Tibial nerve (tissue), 4 donors: Measurements from ENCODE around the gene PIAS3. TPM values are rescaled to one million over a fixed set of nuclear protein-coding genes. Genes with fewer than 3 reads are reported as not detected.

ENCODE experiments used
- DNase-seq, 2 donors: peaks; one replicate each; pipeline ENCODE4 v3.0.0-alpha.2; 2019; ENCODE audit warnings: low spot score in 2 of 2
- H3K27ac ChIP-seq, 4 donors: fragments of 200-600 bp; sonication (generic) in 3 of 4; one replicate each; pipeline ENCODE4 v1.5.1; 2017 to 2019; ENCODE audit warnings: mild to moderate bottlenecking in 1 of 4
- H3K27me3 ChIP-seq, 2 donors: fragments of 200-600 bp; sonication (generic) in 1 of 2; one replicate each; pipeline versions ENCODE4 v1.5.1 to v1.6.0; 2017 to 2019
- H3K36me3 ChIP-seq, 3 donors: fragments of 200-600 bp; sonication (generic); one replicate each; pipeline ENCODE4 v1.5.1; 2018 to 2019
- H3K4me1 ChIP-seq, 4 donors: fragments of 200-600 bp; sonication (generic) in 3 of 4; one replicate each; pipeline ENCODE4 v1.5.1; 2017 to 2019
- H3K4me3 ChIP-seq, 4 donors: fragments of 200-600 bp; sonication (generic) in 3 of 4; one replicate each; pipeline ENCODE4 v1.5.1; 2017 to 2019; ENCODE audit warnings: mild to moderate bottlenecking in 1 of 4, moderate library complexity in 1 of 4
- H3K9me3 ChIP-seq, 4 donors: fragments of 200-600 bp; sonication (generic) in 3 of 4; one replicate each; pipeline ENCODE4 v1.5.1; 2017 to 2019
- EP300 ChIP-seq, 2 donors: sonication (generic); formaldehyde crosslinking; IDR thresholded peaks; one replicate each; pipeline ENCODE4 v1.6.1; 2017; ENCODE audit warnings: antibody characterized with exemption in 2 of 2, mild to moderate bottlenecking in 1 of 2
- POLR2A ChIP-seq, 2 donors: fragments of 450-650 bp; IDR thresholded peaks; one replicate each; pipeline ENCODE4 v1.6.1; 2017; ENCODE audit warnings: antibody characterized with exemption in 2 of 2, mild to moderate bottlenecking in 2 of 2, moderate library complexity in 2 of 2
- WGBS, 2 donors: methylation state at CpG; one replicate each; pipeline ENCODE4 v1.1.5; 2018; 5-methylcytosine and 5-hydroxymethylcytosine counted together
- total RNA-seq, 4 donors: library from RNA; depleted of rRNA; stranded (reverse); fragments of >200 nt; gene quantifications; one replicate each; pipeline ENCODE4 v1.1.0, GENCODE V29; 2016
- TF ChIP-seq, protein P1 (sequence below), 5 experiments: fragments of 200-600 bp in 3 of 5; fragments of 450-650 bp in 2 of 5; sonication (generic) in 3 of 5; IDR thresholded peaks; one replicate each; pipeline ENCODE4 v1.5.1; 2016 to 2019; ENCODE audit warnings: antibody characterized with exemption in 5 of 5, mild to moderate bottlenecking in 3 of 5, moderate library complexity in 2 of 5

Gene PIAS3
- total RNA-seq, 4 donors from 2014 or later, result 25.5 to 29.1 (median 26.3) TPM

DNA sequence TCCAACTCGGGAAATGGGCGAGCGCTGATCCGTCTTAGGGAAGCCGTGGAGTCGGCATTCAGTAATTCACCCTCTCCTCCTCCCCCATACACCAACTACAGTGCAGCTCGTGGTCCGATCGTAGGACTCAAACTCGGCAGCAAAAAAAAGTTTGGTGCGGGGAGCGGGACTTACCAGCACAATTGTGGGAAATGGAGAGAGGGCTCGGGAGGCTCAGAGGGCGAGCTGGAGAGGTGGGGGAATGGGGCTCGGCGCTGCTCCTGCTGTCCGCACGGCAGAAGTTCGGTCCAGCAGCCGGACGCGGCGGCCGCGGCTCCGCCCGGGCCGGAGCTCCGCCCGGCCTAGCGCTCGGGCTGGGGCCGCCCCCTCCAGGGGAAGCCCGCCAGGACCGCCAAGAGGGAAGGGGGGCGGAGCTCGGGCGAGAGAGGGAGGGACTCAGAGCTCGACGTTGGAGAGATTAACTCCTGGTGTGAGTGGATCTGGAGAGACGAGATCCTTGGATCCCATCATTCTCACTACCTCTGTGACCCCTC, 676 bp upstream of the PIAS3 start:
- Histone ChIP-seq H3K9me3 (no peaks in the 10 kb centered on the region), H3K27ac (peak overlapping the region; percentile 75 to 96 (median 88)), H3K36me3 (peaks cover 0 to 25% (median 10%) of the 10 kb centered on the region in 3 donors), H3K27me3 (no peaks in the 10 kb centered on the region), H3K4me3 (peak overlapping the region; percentile 55 to 90 (median 73)), H3K4me1 (peaks cover 0 to 30% (median 11%) of the 10 kb centered on the region in 4 donors)
- peak; percentile 89 to 90 for DNase-seq
- TF ChIP-seq EP300 (IDR thresholded peaks at IDR 0.05), result no peak
- TF ChIP-seq, protein P1, sequence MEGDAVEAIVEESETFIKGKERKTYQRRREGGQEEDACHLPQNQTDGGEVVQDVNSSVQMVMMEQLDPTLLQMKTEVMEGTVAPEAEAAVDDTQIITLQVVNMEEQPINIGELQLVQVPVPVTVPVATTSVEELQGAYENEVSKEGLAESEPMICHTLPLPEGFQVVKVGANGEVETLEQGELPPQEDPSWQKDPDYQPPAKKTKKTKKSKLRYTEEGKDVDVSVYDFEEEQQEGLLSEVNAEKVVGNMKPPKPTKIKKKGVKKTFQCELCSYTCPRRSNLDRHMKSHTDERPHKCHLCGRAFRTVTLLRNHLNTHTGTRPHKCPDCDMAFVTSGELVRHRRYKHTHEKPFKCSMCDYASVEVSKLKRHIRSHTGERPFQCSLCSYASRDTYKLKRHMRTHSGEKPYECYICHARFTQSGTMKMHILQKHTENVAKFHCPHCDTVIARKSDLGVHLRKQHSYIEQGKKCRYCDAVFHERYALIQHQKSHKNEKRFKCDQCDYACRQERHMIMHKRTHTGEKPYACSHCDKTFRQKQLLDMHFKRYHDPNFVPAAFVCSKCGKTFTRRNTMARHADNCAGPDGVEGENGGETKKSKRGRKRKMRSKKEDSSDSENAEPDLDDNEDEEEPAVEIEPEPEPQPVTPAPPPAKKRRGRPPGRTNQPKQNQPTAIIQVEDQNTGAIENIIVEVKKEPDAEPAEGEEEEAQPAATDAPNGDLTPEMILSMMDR (IDR thresholded peaks at IDR 0.05), result peak in 3 of 5 experiments; percentile 9 to 48 (median 48)
- TF ChIP-seq POLR2A (IDR thresholded peaks at IDR 0.05), result peak; percentile 76 to 83
- 0% methylated on average over 40 to 41 of the region's 41 CpGs for WGBS, 2 donors

DNA sequence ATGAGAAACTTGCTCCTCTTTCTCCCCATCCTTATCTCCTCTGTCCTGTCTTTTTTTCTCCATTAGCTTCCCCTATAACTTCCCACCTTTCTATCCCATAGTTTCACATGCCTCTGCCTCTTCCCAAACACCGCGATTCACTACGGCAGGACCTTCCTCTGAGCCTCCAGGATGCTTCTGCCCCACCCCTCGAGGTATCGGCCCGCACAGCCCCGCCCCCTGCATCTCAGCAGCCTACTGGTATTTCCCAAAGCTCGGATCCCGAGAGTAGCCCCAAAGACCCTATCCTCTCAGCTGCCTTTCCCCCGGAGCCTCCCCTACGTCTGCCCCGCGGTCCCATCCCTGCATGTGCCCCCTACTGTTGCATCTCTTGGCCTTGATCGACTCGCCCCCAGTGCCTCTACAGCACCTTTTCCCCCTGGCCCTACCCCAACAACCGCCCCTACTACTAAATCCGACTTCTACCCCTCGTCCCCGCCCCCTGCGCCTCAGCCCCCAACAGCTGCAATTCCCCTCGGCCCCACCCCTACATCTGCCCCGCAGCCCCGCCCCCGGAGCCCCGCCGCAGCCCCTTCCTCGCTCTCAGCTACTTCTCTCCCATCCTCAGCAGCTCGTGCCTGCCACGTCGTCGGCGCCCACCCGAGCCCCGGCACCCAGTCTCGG, 512 bp downstream of the PIAS3 start:
- 1 to 2% methylated on average over 31 to 33 of the region's 35 CpGs for WGBS, 2 donors
- TF ChIP-seq, protein P1 (IDR thresholded peaks at IDR 0.05), result no peak
- TF ChIP-seq EP300 (IDR thresholded peaks at IDR 0.05) (no peak), POLR2A (IDR thresholded peaks at IDR 0.05) (no peak)
- no peaks in the 10 kb centered on the region for H3K27me3 ChIP-seq
- DNase-seq, result peak; percentile 41 to 63
- H3K27ac ChIP-seq, result peak overlapping the region; percentile 75 to 96 (median 88)
- H3K4me3 ChIP-seq, result peak overlapping the region; percentile 55 to 90 (median 73)
- no peaks in the 10 kb centered on the region for H3K9me3 ChIP-seq
- peaks cover 0 to 37% (median 10%) of the 10 kb centered on the region in 3 donors for H3K36me3 ChIP-seq
- peaks cover 0 to 30% (median 11%) of the 10 kb centered on the region in 4 donors for H3K4me1 ChIP-seq

DNA sequence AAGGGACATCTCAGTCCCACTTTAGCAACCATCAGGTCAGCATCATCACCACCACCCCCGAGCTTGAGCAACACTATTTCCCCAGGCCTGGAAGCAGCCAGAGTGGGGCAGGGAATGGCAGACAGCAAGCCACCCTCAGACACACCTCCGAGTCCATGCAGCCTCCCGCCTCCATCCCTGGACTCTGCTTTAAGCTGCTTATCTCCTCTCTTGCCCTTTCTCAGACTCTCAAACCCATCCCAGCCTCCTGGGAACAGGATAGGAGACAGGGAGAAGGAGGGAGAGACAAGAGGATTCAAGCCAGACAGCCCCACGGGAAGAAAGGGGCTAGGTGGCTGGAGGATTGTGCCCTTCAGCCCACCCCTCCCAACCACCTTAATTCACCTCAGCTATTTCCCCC, 1.7 kb downstream of the PIAS3 start:
- 82% methylated on average over 4 of the region's 4 CpGs for WGBS, 2 donors
- Histone ChIP-seq H3K9me3 (no peaks in the 10 kb centered on the region), H3K27me3 (no peaks in the 10 kb centered on the region), H3K27ac (peak overlapping the region in 1 of 4 donors; percentile 94), H3K36me3 (peaks cover 0 to 49% (median 10%) of the 10 kb centered on the region in 3 donors), H3K4me3 (no peak overlapping the region), H3K4me1 (peaks cover 0 to 30% (median 11%) of the 10 kb centered on the region in 4 donors)
- TF ChIP-seq POLR2A (IDR thresholded peaks at IDR 0.05), result no peak
- no peak for TF ChIP-seq EP300 (IDR thresholded peaks at IDR 0.05)
- TF ChIP-seq, protein P1 (IDR thresholded peaks at IDR 0.05), result no peak
- no peak for DNase-seq

GRCh38 chr1:145855426-145855948, 3.4 kb downstream of the PIAS3 start:
- H3K27me3 ChIP-seq, result no peaks in the 10 kb centered on the region
- H3K4me3 ChIP-seq, result no peak overlapping the region
- TF ChIP-seq EP300 (IDR thresholded peaks at IDR 0.05), result no peak
- TF ChIP-seq POLR2A (IDR thresholded peaks at IDR 0.05), result no peak
- TF ChIP-seq, protein P1 (IDR thresholded peaks at IDR 0.05), result no peak
- peaks cover 0 to 65% (median 10%) of the 10 kb centered on the region in 3 donors for H3K36me3 ChIP-seq
- no peak overlapping the region for H3K27ac ChIP-seq
- no peaks in the 10 kb centered on the region for H3K9me3 ChIP-seq
- 75 to 82% methylated on average over 7 of the region's 7 CpGs for WGBS, 2 donors
- no peak for DNase-seq
- H3K4me1 ChIP-seq, result peaks cover 0 to 30% (median 11%) of the 10 kb centered on the region in 4 donors
